WERI-Rb-1 (cell line): ENCODE results near the gene SPTY2D1.

Experiments used
- DNase-seq: peaks from one replicate; pipeline ENCODE4 v3.0.0-alpha.2; 2020
- H3K27ac ChIP-seq: fragments of 250-450 bp; sonication (Bioruptor Pico); 2 replicates; pipeline ENCODE4 v1.5.1; 2020; ENCODE audit warnings: mild to moderate bottlenecking, moderate library complexity
- H3K27me3 ChIP-seq: fragments of 250-450 bp; sonication (Bioruptor Pico); 2 replicates; pipeline ENCODE4 v1.5.1; 2021; ENCODE audit warnings: mild to moderate bottlenecking, low read depth, moderate library complexity; ENCODE audit not compliant: insufficient read depth, severe bottlenecking
- H3K36me3 ChIP-seq: fragments of 250-450 bp; sonication (Bioruptor Pico); 2 replicates; pipeline ENCODE4 v1.5.1; 2020; ENCODE audit warnings: mild to moderate bottlenecking, moderate library complexity
- H3K4me3 ChIP-seq: 2 replicates; pipeline ENCODE4 v1.5.1; 2011; ENCODE audit warnings: low read depth, mild to moderate bottlenecking, control low read depth, low read length
- H3K9me3 ChIP-seq: fragments of 250-450 bp; sonication (Bioruptor Pico); 2 replicates; pipeline ENCODE4 v1.5.1; 2021; ENCODE audit warnings: mild to moderate bottlenecking, moderate library complexity; ENCODE audit not compliant: severe bottlenecking
- TF ChIP-seq, protein P1 (sequence below): IDR thresholded peaks from 2 replicates; pipeline ENCODE4 v1.5.1; 2011; ENCODE audit warnings: low read depth, mild to moderate bottlenecking, control low read depth, inconsistent platforms, low read length

Gene SPTY2D1

DNA sequence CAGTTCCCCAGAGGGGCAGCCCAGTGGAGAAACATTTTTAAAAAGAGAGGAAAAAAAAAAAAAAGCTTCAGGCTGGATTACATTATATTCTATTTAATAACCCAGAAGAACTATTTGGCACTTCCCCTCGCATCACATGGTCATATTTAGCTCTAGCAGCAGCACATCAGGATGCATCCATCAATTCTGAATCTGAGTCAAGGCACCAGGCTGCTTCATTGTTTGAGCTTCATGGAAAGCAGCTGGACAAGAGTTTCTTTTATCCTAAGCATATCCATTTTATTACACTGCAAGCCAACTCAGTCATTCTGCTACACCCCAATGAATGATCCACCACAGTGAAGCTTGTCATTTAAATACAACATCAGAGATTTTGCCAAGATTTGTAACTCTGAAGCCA lies 10.0 kb downstream of the SPTY2D1 start:
- TF ChIP-seq, protein P1, sequence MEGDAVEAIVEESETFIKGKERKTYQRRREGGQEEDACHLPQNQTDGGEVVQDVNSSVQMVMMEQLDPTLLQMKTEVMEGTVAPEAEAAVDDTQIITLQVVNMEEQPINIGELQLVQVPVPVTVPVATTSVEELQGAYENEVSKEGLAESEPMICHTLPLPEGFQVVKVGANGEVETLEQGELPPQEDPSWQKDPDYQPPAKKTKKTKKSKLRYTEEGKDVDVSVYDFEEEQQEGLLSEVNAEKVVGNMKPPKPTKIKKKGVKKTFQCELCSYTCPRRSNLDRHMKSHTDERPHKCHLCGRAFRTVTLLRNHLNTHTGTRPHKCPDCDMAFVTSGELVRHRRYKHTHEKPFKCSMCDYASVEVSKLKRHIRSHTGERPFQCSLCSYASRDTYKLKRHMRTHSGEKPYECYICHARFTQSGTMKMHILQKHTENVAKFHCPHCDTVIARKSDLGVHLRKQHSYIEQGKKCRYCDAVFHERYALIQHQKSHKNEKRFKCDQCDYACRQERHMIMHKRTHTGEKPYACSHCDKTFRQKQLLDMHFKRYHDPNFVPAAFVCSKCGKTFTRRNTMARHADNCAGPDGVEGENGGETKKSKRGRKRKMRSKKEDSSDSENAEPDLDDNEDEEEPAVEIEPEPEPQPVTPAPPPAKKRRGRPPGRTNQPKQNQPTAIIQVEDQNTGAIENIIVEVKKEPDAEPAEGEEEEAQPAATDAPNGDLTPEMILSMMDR = no peak
- Histone ChIP-seq H3K27ac (no peak overlapping the region), H3K36me3 (no peaks in the 10 kb centered on the region), H3K9me3 (no peaks in the 10 kb centered on the region), H3K27me3 (no peaks in the 10 kb centered on the region), H3K4me3 (no peak overlapping the region)
- no peak for DNase-seq

DNA sequence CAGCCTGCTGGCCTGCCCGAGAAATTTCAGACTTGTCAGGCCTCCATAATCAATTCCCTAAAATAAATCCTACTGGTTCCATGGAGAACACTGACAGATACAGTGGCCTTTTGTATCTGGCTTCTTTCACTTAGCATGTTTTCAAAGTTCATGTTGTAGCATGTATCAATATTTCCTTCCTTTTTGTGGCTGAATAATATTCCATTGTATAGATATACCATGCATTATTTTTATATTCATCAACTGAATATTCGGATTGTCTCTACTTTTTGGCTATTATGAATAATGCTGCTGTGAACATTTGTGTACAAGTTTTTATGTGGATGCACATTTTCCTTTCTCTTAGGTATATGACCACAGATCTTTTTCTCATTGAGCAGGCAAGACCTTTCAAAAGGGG lies 10.4 kb downstream of the SPTY2D1 start:
- Histone ChIP-seq H3K9me3 (no peaks in the 10 kb centered on the region), H3K27me3 (no peaks in the 10 kb centered on the region), H3K4me3 (no peak overlapping the region), H3K27ac (no peak overlapping the region), H3K36me3 (no peaks in the 10 kb centered on the region)
- TF ChIP-seq, protein P1 = no peak
- no peak for DNase-seq

DNA sequence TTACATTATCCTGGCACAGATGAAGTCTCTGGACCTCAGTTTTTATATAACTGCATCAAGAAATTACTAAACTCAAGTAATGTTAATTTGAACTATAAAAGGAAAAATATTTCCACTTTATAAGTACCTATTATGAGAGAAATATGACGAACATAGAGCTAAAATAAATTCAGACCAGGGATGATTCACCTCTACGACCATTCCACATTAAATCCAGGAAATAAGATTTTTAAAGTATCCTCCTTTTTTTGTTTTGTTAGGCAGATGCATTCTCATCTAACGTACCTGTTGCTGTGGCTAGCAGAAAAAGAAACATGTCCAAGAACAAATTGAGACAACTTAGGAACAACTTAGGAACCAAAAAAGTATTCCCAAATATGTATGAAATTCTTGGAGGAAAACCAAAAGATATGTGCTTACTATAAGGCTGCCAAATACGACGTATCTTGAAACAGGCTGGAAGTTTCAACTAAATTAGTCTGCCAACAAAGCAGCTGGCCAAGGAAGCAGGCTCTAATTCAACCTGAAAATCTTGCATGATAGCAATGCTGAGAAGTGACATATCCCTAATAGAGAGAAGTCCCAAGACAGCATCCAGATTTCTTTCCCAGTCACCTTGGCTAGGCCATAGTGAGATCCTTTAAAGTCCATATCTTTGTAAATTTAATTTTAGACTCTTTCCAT lies 15.7 kb downstream of the SPTY2D1 start:
- TF ChIP-seq, protein P1 = no peak
- no peak overlapping the region for H3K4me3 ChIP-seq
- no peak overlapping the region for H3K27ac ChIP-seq
- H3K36me3 ChIP-seq = peaks cover 25% of the 10 kb centered on the region
- no peaks in the 10 kb centered on the region for H3K27me3 ChIP-seq
- no peaks in the 10 kb centered on the region for H3K9me3 ChIP-seq
- DNase-seq = no peak

DNA sequence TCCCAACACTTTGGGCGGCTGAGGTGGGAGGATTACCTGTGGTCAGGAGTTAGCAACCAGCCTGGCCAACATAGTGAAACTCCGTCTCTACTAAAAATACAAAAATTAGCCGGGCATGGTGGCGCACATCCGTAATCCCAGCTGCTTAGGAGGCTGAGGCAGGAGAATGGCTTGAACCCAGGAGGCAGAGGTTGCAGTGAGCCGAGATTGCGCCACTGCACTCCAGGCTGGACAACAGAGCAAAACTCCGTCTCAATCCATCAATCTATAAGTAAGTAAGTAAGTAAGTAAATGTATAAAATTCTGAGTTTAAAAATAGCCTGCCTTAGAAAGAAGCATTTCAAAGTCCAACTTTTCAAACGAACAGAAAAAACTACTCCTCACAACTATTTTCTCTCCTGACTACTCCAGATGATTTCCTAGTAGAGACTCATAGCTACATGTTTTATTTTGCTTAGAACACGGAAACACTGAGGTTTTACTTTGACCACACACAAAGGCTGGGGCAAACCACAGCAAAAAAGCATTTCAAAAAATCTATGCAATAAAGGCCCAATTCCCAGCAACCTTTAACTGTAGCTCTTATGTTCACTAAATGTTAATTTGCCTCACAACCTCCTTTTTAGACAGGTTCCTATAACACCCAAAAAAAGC lies 16.3 kb downstream of the SPTY2D1 start:
- Histone ChIP-seq H3K4me3 (no peak overlapping the region), H3K36me3 (peaks cover 27% of the 10 kb centered on the region), H3K9me3 (no peaks in the 10 kb centered on the region), H3K27ac (no peak overlapping the region), H3K27me3 (no peaks in the 10 kb centered on the region)
- DNase-seq = no peak
- TF ChIP-seq, protein P1 = no peak

DNA sequence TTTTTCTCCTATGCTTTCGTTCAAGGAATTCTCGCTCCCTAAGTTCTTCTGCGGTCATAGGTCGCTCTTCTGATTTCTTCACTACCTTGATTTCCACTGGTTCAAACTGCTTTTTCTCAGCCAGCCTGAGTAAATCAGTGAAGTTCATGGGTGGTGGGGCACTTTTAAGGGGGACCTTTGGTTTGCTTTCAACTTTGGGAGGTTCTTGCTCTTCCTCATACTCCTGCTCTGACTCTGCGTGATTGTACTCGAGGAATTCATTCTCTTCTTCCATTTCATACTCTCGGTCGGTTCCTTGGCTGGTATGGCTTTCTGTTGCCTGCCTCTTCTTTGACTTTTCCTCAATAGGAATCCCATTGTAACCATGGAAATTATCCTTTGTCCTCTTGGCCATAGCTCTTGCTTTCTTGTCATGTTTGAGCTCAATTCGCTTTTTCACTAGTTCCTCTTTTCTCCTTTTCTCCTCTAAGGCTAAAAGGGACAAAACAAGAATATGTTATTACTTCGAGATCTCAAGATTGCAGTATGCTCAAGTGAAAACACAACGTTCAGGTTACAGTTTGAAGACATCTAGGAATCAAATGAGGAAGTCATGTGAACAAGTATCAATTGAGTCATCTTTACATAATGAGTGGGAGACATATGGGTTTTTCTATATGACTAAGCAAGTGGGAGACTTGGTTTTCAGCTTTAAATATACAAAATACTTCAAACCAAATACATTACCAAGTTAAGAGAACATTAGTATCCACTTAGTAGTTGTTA lies 18.3 kb downstream of the SPTY2D1 start:
- DNase-seq = no peak

More for the DNA sequence above, 18.3 kb downstream of the SPTY2D1 start:
- H3K27me3 ChIP-seq = no peaks in the 10 kb centered on the region
- H3K27ac ChIP-seq = no peak overlapping the region
- TF ChIP-seq, protein P1 = no peak
- H3K4me3 ChIP-seq = no peak overlapping the region
- peaks cover 44% of the 10 kb centered on the region for H3K36me3 ChIP-seq
- H3K9me3 ChIP-seq = no peaks in the 10 kb centered on the region
